ENCODE measurements around the gene GGN. TPM values are rescaled to one million over a fixed set of nuclear protein-coding genes. Genes with fewer than 3 reads are reported as not detected.
"Not testable (repeated sequence)": the region's sequence is repeated elsewhere in the genome, so short reads cannot be mapped to it uniquely, and the experiment has no call there.

GGN gene
- total RNA-seq, 1 experiment from 2014 or later = 1.3 TPM

GRCh38 chr19:38411041-38411712, 23.3 kb upstream of the GGN start:
- DNase-seq (ENCODE audit: low read depth) = no peak

- not testable (repeated sequence) for DNase-seq (ENCODE audit: low read depth)
Observed at GRCh38 chr19:38410407-38410806, 22.6 kb upstream of the GGN start.

GRCh38 chr19:38409631-38410133, 21.8 kb upstream of the GGN start:
- no peak for DNase-seq (ENCODE audit: low read depth)

DNA sequence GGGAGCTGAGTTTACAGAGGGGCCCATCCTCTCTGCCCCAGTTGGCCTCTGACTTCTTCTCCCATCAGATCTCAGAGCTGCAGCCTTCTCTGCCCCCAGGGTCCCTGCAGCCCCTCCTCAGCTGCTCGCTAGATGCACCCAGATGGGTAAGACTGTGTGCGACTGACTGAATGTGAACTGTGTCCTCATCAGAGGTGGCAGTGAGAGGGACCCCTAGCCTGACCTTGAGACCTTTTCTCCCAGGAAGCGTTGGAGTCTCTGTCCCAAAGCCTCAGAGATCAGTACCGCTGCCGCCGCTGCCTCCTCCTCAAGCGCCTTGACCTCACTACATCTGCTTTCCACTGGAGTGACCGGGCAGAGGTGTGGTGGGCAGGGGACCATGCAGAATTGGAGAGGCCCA, 17.4 kb upstream of the GGN start:
- no peak for DNase-seq (ENCODE audit: low read depth)

- no peak for DNase-seq (ENCODE audit: low read depth)
Observed at GRCh38 chr19:38404858-38405257, 17.0 kb upstream of the GGN start.

GRCh38 chr19:38402967-38403674, 15.3 kb upstream of the GGN start, which contains the start of gene FAM98C:
FAM98C (plus strand) TSS chr19:38403093; CDS start chr19:38403154, 61 bp downstream.
- peak; percentile 94 for DNase-seq (ENCODE audit: low read depth)

GRCh38 chr19:38402623-38402966, 14.8 kb upstream of the GGN start:
- DNase-seq (ENCODE audit: low read depth) = no peak

DNA sequence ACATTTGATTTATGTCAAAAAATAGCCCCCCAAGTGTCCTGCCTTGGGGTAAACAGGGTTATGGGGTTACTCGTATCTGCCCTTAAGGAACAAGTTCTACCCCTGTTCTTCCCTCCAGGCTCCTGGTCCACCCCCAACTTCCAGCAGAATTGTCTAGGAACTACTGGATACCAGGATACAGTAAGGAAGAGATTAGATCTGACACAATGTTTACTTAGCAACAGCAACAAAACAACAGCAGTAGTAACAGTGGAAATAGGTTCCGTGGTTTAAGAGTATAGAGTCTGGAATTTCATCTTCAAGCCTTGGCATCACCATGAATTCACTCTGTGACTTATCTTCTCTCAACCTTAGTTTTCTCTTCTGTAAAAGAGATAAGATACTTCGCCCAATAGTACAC, 13.3 kb upstream of the GGN start:
- peak; percentile 57 for DNase-seq (ENCODE audit: low read depth)

DNA sequence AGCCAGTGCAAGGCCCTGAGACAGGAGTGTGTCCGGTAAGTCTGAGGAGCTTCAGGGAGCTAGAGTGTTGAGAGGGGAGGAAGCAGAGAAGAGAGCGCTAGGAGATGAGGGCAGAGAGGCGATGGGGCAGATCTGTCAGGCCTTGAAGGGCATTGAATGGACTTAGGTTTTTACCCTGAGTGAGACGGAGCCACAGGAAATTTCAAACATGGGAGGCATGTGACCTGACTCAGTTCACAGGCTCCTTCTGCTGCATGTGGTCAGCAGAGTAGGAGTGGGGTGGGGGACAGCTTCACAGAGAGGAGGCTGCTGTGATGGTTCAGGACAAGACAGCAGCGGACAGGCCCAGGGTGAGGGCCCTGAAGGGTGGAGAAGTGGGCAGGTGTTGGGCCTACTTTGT, 12.5 kb upstream of the GGN start:
- no peak for DNase-seq (ENCODE audit: low read depth)

DNA sequence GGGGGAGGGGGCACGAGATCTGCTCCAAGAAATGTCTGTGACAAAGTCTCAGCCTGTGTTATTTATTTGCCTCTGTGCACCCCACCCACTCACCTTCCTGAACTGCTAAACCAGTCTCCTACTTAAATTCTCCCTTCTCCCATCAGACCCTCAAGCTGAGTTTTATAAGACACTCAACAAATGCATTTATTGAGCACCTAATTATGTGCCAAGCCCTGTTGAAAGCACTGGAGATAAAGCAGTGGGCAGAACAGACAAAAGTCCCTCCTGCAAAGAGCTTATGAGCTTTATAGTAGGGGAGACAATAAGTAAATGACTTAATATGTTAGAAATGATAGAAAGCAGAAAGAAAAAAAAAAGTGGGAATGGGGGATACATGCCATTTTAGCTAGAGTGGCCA, 11.7 kb upstream of the GGN start:
- DNase-seq (ENCODE audit: low read depth) = no peak

DNA sequence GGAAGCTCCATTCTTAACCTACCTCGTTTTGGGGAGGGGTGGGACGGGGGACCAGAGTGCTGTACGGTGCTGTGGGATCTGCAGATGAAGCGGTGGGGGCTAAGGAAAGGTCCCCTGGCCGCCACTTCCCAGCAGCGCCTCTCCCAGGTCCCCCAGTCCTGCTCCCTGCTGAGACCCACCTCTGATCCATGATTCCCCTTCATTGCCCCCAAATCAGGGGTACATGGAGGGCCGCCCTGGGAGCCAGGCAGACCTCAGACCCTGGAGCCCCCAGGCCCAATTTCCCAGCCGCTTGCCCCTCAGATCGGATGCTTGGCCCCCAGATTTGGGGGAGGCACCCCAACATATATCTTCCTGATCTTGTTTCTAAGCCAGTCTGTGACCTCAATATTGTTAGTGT, 11.2 kb upstream of the GGN start:
- no peak for DNase-seq (ENCODE audit: low read depth)

GRCh38 chr19:38395381-38396114, 7.7 kb upstream of the GGN start:
- DNase-seq (ENCODE audit: low read depth) = no peak

DNA sequence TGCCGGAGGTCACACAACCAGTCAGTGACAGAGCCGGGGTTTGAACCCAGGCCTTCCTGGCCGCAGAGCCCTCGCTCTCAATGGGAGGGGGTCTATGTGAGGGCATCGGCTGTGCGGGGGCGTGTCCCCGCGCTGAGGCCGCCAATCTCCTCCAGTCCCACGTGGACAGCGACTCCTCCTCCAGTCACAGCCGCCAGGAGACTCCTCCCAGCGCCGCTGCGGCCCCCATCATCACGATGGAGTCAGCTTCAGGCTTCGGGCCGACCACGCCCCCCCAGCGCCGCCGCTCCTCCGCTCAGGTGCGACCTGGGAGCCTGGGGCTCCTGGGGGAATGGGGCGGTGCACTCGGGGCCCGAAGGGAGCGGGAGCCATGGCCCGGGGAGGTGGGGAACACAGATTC, 6.7 kb upstream of the GGN start:
- DNase-seq (ENCODE audit: low read depth) = no peak

DNA sequence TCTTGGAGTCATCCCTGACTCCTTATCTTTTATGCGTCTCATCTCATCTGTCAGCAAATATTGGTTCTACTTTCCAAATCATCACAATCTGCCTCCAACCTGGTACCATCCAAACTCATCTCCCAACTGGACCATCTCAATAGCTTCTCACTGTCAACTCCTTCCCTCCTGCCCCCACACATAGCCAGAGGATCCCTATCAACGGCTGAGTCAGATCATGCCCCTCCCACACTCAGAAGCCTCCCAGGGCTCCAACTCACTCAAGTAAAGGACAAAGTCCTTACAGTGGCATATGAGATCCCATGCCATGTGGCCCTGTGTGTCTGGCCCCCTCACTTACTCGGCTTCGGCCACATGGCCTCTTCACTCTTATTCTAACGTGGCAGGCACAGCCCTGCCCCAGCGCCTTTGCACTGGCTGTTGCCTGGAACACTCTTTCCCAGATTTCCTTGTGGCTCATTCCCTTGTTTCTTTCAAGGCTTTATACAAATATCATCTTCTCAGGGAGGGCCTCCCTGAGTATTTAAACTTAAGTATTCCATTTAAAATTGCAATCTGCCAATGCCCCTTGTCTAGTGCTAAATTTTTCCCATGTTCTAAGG, 5.0 kb upstream of the GGN start:
- DNase-seq (ENCODE audit: low read depth) = peak; percentile 35

GRCh38 chr19:38391911-38392464, 4.2 kb upstream of the GGN start:
- DNase-seq (ENCODE audit: low read depth) = no peak

DNA sequence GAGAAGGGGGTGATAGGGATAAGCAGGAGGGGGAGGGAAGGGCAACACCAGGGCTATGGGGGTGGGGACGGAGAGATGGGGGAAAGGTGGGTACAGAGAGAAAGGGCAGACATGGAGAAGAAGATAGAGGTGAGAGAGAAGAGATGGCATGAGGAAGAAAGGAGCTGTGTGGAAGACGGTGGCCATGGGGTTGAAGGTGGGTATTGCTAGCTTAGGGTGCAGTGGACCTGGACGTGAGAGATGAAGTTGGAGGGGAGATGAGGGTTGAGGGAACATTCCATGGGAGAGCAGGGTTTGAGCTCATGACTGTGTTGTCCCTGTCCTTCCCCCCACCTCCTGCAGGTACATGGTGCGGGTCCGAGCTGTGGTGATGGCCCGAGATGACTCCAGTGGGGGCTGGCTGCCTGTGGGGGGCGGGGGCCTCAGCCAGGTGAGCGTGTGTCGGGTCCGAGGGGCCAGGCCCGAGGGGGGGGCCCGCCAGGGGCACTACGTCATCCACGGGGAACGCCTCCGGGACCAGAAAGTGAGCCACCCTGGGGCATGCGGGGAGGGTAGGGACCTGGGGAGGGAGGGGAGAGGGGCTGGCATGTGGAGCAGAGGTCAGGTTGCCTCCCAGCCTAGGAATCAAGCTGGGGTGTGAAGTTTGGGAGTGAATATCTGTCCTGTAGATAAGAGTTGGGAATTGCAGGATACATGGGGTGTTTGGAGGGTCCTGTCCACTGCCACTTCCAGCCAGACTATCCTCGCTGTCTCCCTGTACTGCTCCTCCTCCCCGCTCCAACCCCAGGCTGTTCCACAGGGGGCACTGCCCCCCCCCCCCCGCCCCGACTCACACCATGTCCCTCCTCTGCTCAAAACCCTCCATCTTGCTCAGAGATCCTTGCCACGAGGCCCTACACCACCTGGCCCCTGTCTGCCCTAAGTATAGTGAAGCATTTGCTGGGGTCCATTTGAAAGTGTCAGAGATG, 2.4 kb upstream of the GGN start:
- DNase-seq (ENCODE audit: low read depth) = no peak

- peak; percentile 87 for DNase-seq (ENCODE audit: low read depth)
Observed at GRCh38 chr19:38389101-38389925, 1.5 kb upstream of the GGN start.

DNA sequence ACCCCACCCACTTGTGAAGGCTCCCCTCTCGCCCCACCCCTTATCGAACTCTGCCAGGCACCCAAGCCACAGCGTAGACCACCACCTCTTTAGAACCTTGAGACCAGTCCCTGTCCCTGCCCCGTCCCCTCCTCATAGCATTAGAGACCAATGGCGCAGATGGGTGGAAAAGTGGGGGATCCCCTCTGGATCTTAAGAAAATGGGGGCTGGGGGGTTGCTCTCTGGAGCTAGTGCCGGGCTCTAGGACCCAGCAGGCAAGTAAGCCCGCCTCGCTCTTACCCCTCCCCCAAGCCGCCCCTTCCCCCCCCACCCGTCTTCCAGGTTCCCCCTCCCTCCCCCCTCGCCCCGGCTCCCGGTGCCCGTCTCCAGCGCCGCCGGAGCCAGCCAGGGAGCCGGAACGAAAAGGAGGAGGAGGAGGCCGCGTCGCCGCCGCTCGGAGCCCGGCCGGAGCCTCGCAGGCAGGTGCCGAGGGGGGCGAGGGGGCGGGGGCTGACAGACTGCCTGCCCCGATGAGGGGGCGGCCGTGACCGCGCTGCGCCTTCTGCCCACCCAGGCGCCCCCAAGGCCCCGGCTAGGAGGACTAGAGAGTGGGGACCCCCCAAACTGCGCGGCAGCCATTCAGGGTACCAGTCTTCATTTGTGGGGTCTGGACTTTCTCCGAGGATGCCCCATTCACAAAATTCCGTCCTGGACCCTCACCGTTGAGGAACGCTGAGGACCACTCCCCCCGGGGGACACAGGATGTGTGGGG, 691 bp upstream of the GGN start, which contains the start of gene SPRED3:
SPRED3 (plus strand) TSS at position 349 of the 752 bp plus-strand sequence. CDS start 1,606 bp downstream, outside the sequence.
- peak; percentile 65 for DNase-seq (ENCODE audit: low read depth)

Measured in LHCN-M2 (cell line).